ENCODE data around the gene ACP7.

GRCh38 chr19:39145180-39145953 is 61.2 kb downstream of the ACP7 start:
- no peak for TF ChIP-seq CTCF (IDR thresholded peaks at IDR 0.05; ENCODE audit: low read length)
- no peak for TF ChIP-seq EZH2phosphoT487 (IDR thresholded peaks at IDR 0.05; ENCODE audit: low read length)
